Mammary epithelial cell (primary cell): ENCODE results near the gene MTMR10.

ENCODE experiments used
- EZH2 ChIP-seq: IDR thresholded peaks from 2 replicates; pipeline ENCODE4 v1.6.1; 2012; ENCODE audit warnings: low read length, inconsistent platforms, borderline replicate concordance
- TF ChIP-seq, protein P1 (sequence below), 2 donors: IDR thresholded peaks in 1 of 2; conservative IDR thresholded peaks in 1 of 2; 2 replicates each; pipeline ENCODE4 v1.5.1; 2011 to 2012; ENCODE audit warnings: inconsistent platforms in 2 of 2, low read length in 2 of 2, mild to moderate bottlenecking in 2 of 2, control low read depth in 1 of 2, low read depth in 1 of 2; ENCODE audit not compliant: insufficient read depth in 1 of 2; ENCODE audit errors: extremely low read depth in 1 of 2

GRCh38 chr15:30925686-30926085 lies 65.7 kb downstream of the MTMR10 start:
- TF ChIP-seq, protein P1, sequence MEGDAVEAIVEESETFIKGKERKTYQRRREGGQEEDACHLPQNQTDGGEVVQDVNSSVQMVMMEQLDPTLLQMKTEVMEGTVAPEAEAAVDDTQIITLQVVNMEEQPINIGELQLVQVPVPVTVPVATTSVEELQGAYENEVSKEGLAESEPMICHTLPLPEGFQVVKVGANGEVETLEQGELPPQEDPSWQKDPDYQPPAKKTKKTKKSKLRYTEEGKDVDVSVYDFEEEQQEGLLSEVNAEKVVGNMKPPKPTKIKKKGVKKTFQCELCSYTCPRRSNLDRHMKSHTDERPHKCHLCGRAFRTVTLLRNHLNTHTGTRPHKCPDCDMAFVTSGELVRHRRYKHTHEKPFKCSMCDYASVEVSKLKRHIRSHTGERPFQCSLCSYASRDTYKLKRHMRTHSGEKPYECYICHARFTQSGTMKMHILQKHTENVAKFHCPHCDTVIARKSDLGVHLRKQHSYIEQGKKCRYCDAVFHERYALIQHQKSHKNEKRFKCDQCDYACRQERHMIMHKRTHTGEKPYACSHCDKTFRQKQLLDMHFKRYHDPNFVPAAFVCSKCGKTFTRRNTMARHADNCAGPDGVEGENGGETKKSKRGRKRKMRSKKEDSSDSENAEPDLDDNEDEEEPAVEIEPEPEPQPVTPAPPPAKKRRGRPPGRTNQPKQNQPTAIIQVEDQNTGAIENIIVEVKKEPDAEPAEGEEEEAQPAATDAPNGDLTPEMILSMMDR (conservative IDR thresholded peaks at IDR 0.05 in 1 of 2, IDR thresholded peaks at IDR 0.05 in 1 of 2; ENCODE audit: extremely low read depth in 1 of 2, insufficient read depth in 1 of 2, low read depth in 1 of 2, low read length in 2 of 2) = no peak
- TF ChIP-seq EZH2 = no peak
